ENCODE data around the gene ATOH8. TPM values are rescaled to one million over a fixed set of nuclear protein-coding genes. Genes with fewer than 3 reads are reported as not detected.

The ATOH8 gene
- total RNA-seq, 1 donor from 2014 or later: 13.7 TPM

GRCh38 chr2:85834466-85834865, 80.7 kb downstream of the ATOH8 start:
- Mint-ChIP-seq H3K27me3 (no peaks in the 10 kb centered on the region), H3K27ac (no peak overlapping the region), H3K36me3 (no peaks in the 10 kb centered on the region), H3K4me1 (ENCODE audit: unreplicated experiment) (no peaks in the 10 kb centered on the region), H3K9me3 (peaks cover 5% of the 10 kb centered on the region), H3K4me3 (no peak overlapping the region)
- no peak for DNase-seq (ENCODE audit: extremely low spot score, unreplicated experiment)
- no peak for TF ChIP-seq CTCF (conservative IDR thresholded peaks at IDR 0.05)

Small RNA genes within 50 kb of the gene (microRNA-seq; reads per million reads assigned to microRNA genes)
- gene MIR6071: not detected

Other genes starting within 250 kb of the ATOH8 start
- 209 and 403 TPM in 2 replicates for gene MAT2A, start 214.8 kb upstream of the ATOH8 start, total RNA-seq (ENCODE audit: low replicate concordance)
- gene GGCX, start 192.5 kb upstream of the ATOH8 start, total RNA-seq (ENCODE audit: low replicate concordance): 62.6 and 76.2 TPM in 2 replicates
- 62.8 and 157 TPM in 2 replicates for gene VAMP8, start 176.4 kb upstream of the ATOH8 start, total RNA-seq (ENCODE audit: low replicate concordance)
- 3.4 and 4.4 TPM in 2 replicates for gene VAMP5, start 169.6 kb upstream of the ATOH8 start, total RNA-seq (ENCODE audit: low replicate concordance)
- gene RNF181, start 158.2 kb upstream of the ATOH8 start, total RNA-seq (ENCODE audit: low replicate concordance): 70.2 and 78.8 TPM in 2 replicates
- 16.7 and 19.8 TPM in 2 replicates for gene TMEM150A, start 151.3 kb upstream of the ATOH8 start, total RNA-seq (ENCODE audit: low replicate concordance)
- gene C2orf68, start 141.9 kb upstream of the ATOH8 start, total RNA-seq (ENCODE audit: low replicate concordance): 58.8 and 66.6 TPM in 2 replicates
- gene USP39, start 137.8 kb upstream of the ATOH8 start, total RNA-seq (ENCODE audit: low replicate concordance): 43.3 and 62.5 TPM in 2 replicates
- gene SFTPB, start 85.8 kb upstream of the ATOH8 start, total RNA-seq (ENCODE audit: low replicate concordance): 2.7 and 23.0 TPM in 2 replicates
- gene GNLY, start 59.6 kb upstream of the ATOH8 start, total RNA-seq (ENCODE audit: low replicate concordance): not detected in 2 replicates
- 12.9 and 16.7 TPM in 2 replicates for gene ST3GAL5, start 135.0 kb downstream of the ATOH8 start, total RNA-seq (ENCODE audit: low replicate concordance)

Measured in type B pancreatic cell (in vitro differentiated cells).